SIG-M5 treated with dmso at 0.1 percent for 504 hours (cell line): ENCODE data around the gene MAP3K14.

Source experiments
- DNase-seq: peaks from one replicate; lab custom pipeline; 2025; ENCODE audit not compliant: unreplicated experiment; lab: John Stamatoyannopoulos, UW

MAP3K14 gene

DNA sequence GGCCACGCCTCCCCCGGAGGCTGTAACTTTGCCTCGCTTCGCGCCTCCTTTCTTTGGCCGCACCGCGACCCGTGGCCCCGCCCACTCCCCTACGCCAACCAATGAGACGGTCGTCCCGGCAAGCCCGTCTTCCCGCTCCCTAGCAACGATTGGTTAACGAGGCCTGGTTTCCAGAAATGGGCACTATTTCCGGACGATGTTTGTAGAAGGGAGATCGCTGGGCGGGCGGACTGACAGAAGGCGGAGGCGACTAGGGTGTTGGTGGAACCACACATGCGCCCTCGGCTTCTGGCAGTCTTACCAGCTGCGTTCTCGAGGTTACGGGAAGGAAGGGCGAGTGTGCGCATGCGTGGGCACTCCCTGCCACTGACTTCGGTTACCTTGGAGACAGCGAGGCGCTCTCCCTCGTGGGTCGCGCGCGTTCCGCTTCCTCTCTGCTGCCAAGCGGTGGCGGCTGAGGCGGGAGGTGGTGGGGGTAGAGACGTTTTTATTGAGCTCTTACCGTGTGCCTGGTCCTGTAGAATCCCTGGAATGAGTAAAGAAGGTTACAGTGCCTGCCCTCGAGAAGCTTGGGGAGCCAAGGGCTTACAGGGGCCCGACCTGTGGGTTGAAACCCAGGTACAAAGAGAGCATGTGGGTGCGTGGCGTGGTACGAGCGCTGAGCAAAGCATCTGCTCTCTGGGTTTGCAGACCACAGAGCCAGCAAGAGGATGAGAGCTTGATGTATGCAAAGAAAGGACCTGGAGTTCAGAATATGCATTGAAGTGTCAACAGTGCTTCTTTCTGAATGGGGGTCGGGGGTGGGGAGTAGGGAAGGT lies 500 bp upstream of the MAP3K14 start:
- DNase-seq, result peak; percentile 100

DNA sequence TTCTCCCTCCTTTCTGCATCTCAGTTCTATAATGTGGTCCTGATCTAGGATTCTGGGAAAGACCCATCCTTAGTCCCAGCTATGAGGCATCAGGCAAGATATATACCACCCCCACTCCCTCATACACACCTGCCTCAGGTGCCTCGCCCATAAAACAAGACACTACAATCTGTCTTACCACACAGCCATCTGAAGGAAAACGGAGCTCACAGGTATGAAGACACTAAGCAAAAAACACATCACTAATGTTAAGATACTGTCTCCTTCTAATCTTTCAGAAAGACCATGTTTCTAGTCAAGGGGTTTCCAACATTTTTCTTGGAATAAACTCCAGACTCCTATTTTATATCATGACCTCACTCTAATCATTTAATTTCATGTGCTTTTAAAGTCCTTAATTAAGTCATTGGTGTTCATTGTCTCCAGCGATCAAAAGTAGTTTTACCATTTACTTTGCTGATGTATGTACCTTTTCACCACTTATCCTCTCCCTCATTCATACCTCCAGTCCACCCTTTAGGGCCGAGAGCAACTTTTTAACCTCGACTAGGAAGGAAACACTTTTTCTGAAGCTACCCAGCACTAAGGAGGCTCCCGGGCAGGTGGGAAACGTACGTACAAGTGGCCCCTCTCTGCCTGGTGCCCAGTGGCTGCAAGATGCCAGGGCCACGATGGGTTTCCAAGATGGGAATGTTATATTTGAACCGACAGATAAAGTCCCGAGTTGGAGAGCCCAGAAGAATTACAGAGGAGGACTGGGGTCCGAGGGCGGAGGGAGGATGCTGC lies 979 bp downstream of the MAP3K14 start:
- no peak for DNase-seq

DNA sequence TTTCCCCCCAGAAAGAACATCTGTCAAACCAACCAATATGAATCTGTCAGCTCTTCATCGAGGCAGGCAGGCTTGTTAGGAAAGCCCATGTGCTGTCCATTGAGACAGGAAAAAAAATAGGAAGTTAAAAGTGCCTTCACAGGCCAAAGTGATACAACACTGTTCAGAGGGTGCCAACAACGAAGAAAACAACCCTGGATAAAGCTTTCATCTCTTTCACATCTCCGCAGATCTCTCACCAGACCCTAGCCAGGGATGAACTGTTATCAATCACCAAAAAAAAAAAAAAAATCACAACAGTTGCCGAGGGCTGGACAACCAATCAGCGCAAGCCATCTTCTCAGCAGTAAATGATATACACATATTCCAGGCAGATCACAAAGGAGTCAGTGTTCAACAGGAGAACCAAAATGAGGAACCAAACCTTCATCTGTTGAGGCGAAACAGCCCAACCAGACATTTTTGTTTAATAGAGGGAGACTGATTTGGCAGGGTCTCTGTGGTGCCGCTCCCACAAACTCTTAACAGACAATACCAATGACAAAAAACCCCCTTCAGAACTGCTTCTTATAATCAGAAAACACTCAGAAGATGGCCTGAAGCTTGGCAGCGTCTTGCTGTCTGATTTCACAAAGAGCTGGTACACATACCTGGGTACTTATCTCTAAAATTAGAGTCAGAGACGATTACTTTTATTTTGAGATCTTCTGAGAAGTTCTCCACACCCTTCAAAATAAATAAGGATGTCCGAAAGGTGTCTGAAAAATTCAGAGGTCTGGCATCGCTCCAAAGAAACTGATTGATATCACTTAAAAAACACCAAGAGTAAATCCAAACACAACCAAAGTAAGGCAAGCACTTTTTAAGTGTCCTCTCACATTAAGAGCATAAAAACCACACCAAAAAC lies 1.8 kb downstream of the MAP3K14 start:
- peak; percentile 46 for DNase-seq

DNA sequence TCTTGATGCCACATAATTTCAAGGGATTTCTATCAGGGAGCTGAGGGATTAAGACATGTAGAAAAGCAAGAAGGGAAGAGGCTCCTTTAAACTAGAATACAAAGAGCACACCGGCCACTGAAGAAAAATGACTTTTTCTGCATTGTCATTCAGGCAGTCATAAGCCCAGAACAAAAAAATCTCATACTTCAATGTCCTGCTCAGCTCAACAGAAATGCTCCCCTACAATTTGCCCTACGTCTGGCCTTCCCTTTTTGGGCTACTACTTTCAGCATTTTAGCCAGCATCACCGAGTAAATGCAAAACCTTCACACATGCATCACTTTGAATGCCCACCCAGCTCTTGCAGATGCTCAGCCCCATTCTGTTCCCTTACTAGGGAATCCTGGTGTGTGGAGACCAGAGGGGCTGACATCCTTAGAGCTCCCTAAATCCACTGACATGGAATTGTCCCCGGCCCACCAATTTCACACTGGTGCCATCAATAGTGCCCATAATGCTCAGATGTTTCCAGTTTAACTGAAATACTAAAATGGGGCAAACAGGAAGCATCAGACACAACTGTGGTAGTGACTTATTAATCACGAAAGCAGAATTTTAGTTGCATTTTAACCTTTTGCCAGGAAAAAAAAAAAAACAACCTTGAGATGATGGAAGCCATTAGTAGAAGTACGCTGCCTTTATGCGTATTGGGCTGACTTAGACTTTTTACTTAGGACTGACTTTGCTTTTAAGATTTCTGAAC lies 2.7 kb downstream of the MAP3K14 start:
- no peak for DNase-seq

DNA sequence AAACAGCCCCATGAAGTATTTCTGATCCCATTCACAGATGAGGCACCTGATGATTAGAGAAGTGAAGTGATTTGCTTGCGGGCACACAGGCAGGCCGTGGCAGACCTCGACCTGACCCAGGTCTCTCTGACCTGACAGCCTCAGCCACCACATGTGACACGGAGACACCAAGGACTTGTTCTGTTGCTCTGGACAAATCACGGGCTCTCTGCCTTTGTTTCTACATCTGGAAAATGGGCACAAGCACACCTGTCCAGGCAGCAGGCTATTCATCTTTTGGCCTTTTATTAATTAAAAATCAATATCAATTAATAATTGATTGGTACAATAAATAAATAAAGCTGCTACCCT lies 3.4 kb downstream of the MAP3K14 start:
- DNase-seq, result no peak

DNA sequence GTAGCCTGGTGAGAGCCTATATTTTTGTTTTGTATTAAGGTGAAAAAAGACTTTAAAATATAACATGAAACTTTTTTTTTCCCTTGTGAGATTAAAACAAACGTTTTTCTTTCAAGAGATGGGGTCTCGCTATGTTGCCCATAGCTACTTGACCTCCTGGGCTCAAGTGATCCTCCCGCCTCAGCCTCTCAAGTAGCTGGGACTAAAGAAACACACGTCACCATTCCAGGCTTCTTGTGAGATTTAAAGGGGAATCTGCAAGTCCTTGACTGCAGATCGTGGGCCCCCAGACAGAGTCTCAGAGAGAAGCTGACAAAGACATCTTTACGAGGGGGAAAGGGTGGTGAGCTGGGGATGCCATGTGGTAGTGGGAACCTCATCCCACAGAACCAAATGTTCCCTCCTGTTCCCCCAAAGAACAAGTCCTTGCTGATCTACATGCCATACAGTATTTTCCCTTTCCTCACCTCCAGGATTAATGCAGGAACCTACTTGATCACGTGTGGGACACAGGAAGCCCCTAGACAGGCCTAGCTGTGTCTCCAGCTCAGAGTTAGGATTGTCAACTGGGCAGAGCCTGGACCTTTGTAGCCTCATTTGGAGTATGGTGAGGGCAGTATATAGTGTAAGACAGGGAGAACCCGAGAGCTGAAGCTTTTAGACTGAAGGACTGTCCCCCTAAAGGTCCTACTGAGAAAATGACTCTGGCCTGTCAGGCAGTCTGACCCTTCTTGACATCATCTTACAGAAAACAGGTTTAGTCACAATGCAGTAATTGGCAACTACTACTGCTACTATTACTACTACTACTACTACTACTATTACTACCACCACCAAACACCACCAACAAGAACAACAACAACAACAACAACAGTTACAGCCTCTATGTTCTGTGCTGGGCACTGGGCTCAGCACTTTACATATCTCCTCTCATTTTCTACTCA lies 4.1 kb downstream of the MAP3K14 start:
- DNase-seq, result no peak

DNA sequence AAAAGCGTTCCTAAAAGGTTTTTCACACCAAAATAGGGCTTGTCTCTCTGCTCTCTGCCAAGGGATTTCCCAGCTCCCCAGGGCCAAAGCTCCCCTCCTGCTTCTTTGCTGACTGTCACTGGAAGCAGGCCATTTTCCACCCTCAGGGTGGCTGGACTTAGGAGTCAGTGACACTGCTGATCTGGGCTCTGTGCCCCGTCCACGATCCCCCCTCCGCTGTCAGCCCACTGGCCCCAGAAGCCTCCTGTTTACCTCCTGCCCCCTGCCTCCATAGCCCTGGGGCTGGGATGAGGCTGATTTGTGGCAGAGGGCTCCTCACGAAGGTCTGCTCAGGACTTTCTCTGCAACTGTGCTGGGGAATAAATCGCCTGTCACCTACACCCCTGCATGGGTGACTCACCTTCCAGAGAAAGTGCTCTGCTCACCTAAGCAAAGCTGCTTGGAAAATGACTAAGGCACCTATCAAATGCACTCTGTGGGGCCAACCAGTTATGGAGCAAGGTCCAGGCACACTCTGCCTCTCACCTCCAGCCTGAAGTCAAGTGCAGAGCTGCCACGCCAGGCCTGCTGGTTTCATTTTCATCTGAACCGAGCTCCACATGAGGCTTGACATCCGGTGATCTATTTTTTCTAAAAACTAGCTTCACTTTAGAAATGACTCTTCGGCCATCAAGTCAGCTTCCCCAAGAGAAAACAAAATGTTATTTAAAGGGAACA lies 4.9 kb downstream of the MAP3K14 start:
- DNase-seq, result no peak

DNA sequence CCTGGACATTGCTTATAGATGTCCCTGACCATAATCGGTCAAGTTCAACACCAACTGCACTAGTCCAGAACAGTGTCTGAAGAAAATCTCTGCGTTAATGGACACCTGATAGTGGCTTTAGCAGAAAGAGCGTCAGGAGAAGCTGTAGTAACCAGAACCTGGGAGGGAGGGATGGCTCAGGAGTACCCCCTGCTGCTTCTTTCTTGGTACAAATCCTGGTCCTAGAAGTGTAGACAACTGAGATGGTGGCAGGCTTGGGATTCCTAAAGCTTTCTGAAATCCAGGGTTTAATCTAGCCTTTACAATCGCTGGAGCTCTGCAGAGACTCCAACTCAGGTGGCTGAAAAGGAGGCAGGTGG lies 5.4 kb downstream of the MAP3K14 start:
- no peak for DNase-seq

DNA sequence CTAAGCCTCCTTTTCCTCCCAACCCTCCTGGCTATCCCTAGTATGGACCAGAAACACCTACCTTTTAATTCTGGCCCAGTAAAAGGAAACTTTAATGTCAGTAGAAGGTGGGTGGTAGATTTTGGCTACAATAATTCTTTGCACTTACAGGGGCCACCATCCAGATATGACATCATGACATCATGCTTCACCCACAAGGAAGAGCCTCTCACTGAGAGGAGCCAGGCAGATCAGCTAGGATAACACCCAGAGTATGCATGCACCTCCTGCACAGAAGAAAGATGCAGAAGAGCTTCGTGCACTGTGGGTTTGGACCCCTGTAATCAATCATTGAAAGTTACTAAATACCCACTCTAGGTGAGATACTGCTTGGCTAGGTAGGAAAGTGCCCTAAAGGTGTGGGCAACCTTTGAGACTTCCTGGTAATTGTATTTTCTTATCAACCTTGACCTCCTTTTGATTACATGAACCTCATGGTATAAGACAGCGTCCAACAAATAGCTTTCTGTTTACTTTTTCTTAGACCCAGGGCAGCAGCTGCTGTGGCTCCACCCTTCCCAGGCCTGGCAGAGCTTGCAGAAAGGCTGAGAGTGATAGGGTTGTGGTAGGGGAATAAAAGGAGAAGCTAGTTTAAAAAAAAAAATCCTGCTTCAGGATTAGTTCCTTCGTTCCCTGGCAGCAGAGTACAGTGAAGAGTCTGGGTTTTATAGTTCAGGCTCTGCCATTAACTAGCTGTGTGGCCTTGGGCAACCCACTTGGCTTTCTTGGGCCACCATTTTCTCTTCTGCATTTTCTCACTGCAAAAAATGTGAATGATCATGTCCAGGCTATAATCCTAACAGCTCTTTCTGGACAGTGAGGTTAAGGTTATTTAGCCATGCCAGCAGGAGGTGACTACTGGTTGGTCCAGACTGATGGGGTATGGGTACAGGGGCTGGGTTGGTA lies 6.2 kb downstream of the MAP3K14 start:
- DNase-seq, result peak; percentile 33

DNA sequence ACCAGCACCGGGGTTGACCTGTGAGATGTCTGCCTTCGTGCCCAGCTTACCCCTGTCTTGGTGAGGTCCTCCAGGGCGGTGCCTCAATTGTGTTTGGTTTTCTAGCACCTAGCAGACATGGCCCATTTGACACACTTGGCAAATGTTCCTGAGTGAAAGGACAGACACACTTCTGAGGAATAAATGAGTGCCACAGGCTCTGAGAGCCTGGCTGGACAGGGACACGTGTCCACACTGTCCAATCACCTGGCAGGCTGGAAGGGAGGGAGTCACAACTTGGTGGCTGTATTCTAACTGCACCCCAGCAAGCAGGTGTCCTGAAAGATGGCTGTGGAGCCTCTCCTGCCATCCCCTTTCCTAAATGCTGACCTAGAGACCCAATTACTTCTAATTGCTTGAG lies 7.4 kb downstream of the MAP3K14 start:
- DNase-seq, result no peak

DNA sequence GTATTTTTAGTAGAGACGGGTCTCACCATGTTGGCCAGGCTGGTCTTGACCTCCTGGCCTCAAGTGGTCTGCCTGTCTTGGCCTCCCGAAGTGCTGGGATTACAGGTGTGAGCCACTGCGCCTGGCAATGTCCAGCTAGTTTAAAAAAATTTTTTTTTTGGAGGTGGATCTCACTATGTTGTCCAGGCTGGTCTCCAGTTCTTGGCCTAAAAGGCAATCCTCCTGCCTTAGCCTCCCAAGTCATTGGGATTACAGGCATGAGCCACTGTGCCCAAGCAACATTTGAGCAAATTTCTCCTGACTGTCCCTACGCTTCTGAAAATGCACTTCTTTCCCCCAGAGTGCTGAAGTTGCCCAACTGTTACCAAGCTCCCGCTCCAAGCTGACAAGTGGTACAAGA lies 8.0 kb downstream of the MAP3K14 start:
- no peak for DNase-seq

DNA sequence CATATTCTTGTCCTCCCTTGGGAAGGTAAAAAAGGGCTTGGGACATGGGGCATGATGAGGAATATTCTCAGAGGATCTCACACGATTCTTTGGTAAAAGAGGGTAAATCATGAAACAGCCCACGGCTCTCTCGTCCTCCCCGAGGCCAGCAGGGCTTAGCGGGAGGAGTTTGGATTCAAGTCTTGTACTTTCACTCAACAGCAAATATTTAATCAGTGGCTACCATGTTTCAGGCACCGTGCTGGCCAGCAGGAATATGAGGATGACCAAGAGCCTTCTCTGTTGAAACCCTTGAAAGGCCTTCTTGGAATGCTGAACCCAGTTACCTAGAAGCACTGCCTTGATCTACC lies 8.8 kb downstream of the MAP3K14 start:
- DNase-seq, result no peak

DNA sequence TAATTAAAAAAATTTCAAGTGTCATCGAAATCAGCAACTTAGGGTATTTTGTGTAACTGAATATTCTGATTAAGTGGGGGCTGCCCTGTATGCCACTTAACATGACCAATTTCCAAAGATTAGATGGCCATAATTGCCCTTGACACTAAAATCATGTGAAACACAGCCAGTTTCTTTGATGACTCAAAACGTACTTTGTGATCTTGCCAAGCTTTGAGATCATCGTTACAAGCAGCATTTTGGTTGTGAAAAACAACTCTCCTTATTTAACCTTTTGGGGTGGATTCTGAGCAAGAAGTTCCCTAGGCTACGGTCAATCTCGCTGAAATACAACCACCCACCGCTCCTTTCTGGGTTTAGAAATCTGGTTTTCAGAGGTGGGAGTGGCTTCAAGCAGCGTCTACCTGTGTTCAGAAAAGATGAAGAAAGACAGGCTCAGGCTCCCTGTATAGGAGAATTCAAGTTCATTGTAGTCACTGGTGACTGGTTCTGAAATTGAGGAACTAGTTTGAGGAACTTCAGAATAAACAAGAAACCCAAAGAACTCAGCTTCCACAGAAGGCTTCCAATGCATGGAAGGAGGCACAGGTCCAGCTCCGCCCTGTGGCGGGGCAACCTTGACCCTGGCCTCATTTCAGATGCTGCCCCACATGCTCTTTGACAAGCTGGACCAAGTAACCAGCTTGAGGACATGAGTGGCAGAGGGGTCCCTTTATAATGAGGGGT lies 9.4 kb downstream of the MAP3K14 start:
- peak; percentile 93 for DNase-seq

DNA sequence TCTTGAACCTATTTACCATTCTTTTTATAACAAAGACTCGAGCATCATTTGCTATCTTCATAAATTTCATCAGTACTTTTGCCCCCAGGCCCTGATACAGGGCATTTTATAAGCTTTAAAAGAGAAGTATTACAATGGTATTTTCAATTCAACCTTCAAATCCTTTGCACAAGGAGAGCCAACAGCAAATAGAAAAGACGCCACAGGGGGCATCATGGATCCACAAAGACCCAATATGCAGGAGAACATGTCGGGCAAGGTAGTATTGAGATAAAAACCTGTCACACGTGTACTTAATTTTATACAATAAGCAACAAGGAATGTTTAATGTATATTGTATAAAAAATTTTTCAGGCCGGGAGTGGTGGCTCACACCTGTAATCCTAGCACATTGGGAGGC lies 10.2 kb downstream of the MAP3K14 start:
- DNase-seq, result no peak

DNA sequence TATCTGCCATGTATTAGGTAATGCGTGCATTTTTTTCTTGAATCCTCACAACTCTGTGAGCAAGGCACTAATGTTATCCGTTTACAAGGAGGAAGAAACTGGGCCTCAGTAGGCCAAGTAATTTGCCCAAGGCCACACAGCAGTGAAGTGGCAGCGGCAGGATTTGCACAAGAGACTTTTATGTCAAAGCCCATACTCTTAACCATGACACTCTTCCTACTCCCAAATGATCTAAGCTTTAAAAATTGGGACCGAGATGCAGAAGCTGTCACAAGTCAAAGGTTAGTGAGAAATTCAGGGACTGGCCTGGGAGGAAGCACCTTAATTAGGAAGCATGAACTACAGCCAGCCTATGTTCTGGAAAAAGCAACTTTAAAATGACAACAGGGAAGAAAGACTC lies 10.7 kb downstream of the MAP3K14 start:
- DNase-seq, result no peak

DNA sequence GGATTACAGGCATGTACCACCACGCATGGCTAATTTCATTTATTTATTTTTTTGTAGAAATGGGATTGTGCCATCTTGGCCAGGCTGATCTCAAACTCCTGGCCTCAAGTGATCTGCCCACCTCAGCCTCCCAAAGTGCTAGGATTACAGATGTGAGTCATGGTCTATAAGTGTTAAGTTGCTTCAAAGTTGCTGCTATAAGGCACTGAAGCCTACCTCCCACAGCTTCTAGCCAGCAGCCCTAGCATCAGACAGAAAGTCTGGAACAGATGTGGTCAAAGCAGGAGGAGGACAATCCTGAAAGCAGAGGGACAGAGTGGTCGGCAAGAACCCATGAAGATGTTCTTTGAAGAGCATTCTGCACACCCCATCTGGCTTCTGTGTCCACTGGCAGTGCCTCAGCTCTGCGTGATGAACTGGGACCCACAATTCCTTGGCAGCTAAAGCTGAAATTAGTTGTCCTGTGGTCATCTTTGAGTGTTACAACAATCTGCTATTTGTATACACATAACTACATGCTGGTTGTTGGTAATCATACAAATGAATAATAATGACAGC lies 11.2 kb downstream of the MAP3K14 start:
- no peak for DNase-seq

DNA sequence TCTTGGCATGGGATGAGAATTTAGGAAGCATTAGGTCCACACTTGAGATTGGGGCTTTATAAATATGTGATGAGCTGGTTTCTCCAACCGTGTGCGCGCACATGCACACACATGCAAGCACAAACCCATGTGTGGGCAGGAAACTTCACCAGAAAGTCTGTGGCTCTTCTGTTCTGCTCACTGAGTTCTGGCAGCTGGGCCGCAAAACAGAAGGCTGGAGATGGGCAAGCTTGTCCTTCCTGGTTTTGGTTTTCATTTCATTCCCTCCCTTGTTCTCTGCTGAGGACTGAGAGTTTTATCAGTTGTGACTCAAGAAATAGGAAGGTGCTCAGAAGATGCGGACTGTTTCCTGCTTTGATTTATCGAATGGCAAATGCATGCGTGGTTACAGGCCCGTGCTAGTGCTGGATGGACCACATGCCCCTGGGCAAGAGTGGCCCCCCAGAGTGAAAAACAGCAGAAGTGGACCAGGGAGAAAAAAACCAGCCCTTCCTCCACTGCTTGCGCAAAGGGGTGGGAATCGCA lies 14.1 kb downstream of the MAP3K14 start:
- no peak for DNase-seq
